Gastroesophageal sphincter (tissue), 4 donors: ENCODE results near the gene NT5C2. TPM values are rescaled to one million over a fixed set of nuclear protein-coding genes. Genes with fewer than 3 reads are reported as not detected.
"Not testable (repeated sequence)": the region's sequence is repeated elsewhere in the genome, so short reads cannot be mapped to it uniquely, and the experiment has no call there.

Experiments used
- ATAC-seq: fragments of 150-250 bp; one replicate; pipeline ENCODE4 v1.9.1; 2016; ENCODE audit warnings: mild to moderate bottlenecking, moderate library complexity
- H3K27ac ChIP-seq, 4 donors: fragments of 200-600 bp; sonication (generic) in 3 of 4; 1 replicate in 3 of 4; 2 replicates in 1 of 4; pipeline ENCODE4 v1.5.1; 2016 to 2019
- H3K27me3 ChIP-seq: fragments of 200-600 bp; sonication (generic); one replicate; pipeline ENCODE4 v1.5.1; 2019
- H3K36me3 ChIP-seq, 2 donors: fragments of 200-600 bp; sonication (generic); one replicate each; pipeline ENCODE4 v1.5.1; 2019; ENCODE audit warnings: control low read depth in 1 of 2
- H3K4me1 ChIP-seq, 3 donors: fragments of 200-600 bp; sonication (generic); 1 replicate in 2 of 3; 2 replicates in 1 of 3; pipeline ENCODE4 v1.5.1; 2016 to 2019; ENCODE audit warnings: control low read depth in 2 of 3
- H3K4me3 ChIP-seq, 2 donors: fragments of 200-600 bp; sonication (generic); one replicate each; pipeline ENCODE4 v1.5.1; 2019; ENCODE audit warnings: mild to moderate bottlenecking in 1 of 2, moderate library complexity in 1 of 2
- H3K9me3 ChIP-seq, 3 donors: fragments of 200-600 bp; sonication (generic); one replicate each; pipeline ENCODE4 v1.5.1; 2017 to 2019; ENCODE audit warnings: control low read depth in 2 of 3
- EP300 ChIP-seq: sonication (generic); formaldehyde crosslinking; IDR thresholded peaks from one replicate; pipeline ENCODE4 v1.6.1; 2017; ENCODE audit warnings: antibody characterized with exemption, mild to moderate bottlenecking
- POLR2A ChIP-seq, 2 donors: fragments of 450-650 bp; IDR thresholded peaks; one replicate each; pipeline ENCODE4 v1.6.1; 2017; ENCODE audit warnings: antibody characterized with exemption in 2 of 2, mild to moderate bottlenecking in 2 of 2, moderate library complexity in 1 of 2
- POLR2AphosphoS5 ChIP-seq: sonication (generic); formaldehyde crosslinking; IDR thresholded peaks from one replicate; pipeline ENCODE4 v1.6.1; 2017; ENCODE audit warnings: antibody characterized with exemption
- WGBS, 2 donors: methylation state at CpG; one replicate each; pipeline ENCODE4 v1.1.5; 2018; ENCODE audit warnings: low coverage in 1 of 2; 5-methylcytosine and 5-hydroxymethylcytosine counted together
- total RNA-seq, 4 donors: library from RNA; depleted of rRNA; stranded (reverse); fragments of >200 nt; gene quantifications; one replicate each; pipeline ENCODE4 v1.1.0, GENCODE V29; 2016
- TF ChIP-seq, protein P1 (sequence below), 4 experiments: fragments of 200-600 bp in 2 of 4; fragments of 450-650 bp in 2 of 4; sonication (generic) in 1 of 4; IDR thresholded peaks; one replicate each; pipeline ENCODE4 v1.5.1; 2017 to 2019; ENCODE audit warnings: antibody characterized with exemption in 4 of 4, mild to moderate bottlenecking in 2 of 4, moderate library complexity in 2 of 4

NT5C2 gene
- total RNA-seq, 4 donors from 2014 or later, result 63.4 to 71.9 (median 71.1) TPM

DNA sequence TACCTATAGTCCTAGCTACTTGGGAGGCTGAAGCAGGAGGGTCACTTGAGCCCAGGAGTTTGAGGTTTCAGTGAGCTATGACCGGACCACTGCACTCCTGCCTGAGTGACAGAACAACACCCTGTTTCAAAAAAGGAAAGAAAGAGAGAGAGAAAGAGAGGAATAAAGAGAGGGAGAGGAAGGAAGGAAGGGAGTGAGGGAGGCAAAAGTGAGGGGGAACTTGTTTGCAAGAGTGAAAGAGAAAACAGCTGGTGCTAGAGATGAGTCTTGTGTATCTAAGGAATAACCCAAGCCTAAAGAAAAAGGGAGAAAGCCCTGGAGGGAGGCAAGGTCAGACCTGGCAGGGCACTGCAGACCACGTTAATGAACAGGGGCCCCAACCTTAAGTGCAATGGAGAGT lies 4.8 kb upstream of the NT5C2 start:
- 55 to 71% methylated on average over 2 of the region's 2 CpGs for WGBS, 2 donors
- no peaks in the 10 kb centered on the region for H3K9me3 ChIP-seq
- TF ChIP-seq POLR2A (IDR thresholded peaks at IDR 0.05) (no peak), POLR2AphosphoS5 (no peak)
- peak overlapping the region in 2 of 4 donors; percentile 20 to 42 for H3K27ac ChIP-seq
- no peak overlapping the region for H3K4me3 ChIP-seq
- no peak for ATAC-seq
- H3K4me1 ChIP-seq, result peaks cover 0 to 29% (median 8%) of the 10 kb centered on the region in 3 donors
- H3K36me3 ChIP-seq, result no peaks in the 10 kb centered on the region
- H3K27me3 ChIP-seq, result no peaks in the 10 kb centered on the region

DNA sequence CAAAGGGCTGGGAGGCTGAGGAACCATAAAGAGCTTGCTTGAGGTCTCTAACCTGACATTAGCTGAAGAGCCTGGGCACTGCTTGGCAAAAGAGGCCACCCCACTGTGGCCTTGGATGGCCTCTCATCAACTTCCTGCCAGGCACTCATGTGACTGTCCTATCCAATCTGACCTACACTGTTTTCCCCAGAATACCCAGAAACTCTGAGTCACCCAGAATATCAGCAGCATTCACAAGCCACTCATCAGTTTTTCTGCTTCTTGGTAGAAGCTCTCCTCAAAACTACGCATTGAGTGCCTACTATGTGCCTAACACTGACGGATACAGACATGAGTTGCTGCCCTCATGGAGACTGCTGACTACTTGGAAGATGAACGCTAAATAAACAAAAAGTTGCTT lies 4.1 kb upstream of the NT5C2 start:
- 63% methylated on average over 3 of the region's 3 CpGs; no CpG with 5 or more reads in 1 of the 2 donors for WGBS, 2 donors
- Histone ChIP-seq H3K36me3 (no peaks in the 10 kb centered on the region), H3K27me3 (no peaks in the 10 kb centered on the region), H3K4me3 (no peak overlapping the region), H3K4me1 (peaks cover 0 to 29% (median 8%) of the 10 kb centered on the region in 3 donors), H3K27ac (peak overlapping the region in 3 of 4 donors; percentile 20 to 42 (median 35)), H3K9me3 (no peaks in the 10 kb centered on the region)
- TF ChIP-seq POLR2A (IDR thresholded peaks at IDR 0.05) (no peak), POLR2AphosphoS5 (peak; percentile 58)
- ATAC-seq, result peak; percentile 17

DNA sequence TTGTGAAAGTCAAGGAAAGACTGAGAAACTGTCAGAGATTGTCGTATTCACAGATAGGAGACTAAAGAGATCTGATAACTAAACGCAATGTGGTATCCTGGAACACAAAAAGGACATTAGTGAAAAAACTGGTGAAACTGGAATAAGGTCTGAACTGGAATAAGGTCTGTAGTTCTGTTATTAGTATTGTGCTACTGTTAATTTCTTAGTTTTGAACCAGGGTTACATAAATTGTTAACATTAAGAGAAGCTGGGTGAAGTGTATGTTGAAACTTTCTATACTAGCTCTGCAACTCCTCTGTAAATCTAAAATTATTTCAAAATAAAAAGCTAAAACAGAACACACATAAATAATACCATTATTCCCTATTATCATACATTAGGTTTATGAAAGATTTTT lies 3.4 kb upstream of the NT5C2 start:
- H3K4me3 ChIP-seq, result no peak overlapping the region
- H3K4me1 ChIP-seq, result peaks cover 0 to 34% (median 8%) of the 10 kb centered on the region in 3 donors
- WGBS, 2 donors, result 85 to 90% methylated on average over 2 of the region's 2 CpGs
- no peaks in the 10 kb centered on the region for H3K27me3 ChIP-seq
- peak overlapping the region in 1 of 4 donors; percentile 42 for H3K27ac ChIP-seq
- no peak for ATAC-seq
- H3K36me3 ChIP-seq, result no peaks in the 10 kb centered on the region
- H3K9me3 ChIP-seq, result no peaks in the 10 kb centered on the region
- TF ChIP-seq EP300, result no peak

DNA sequence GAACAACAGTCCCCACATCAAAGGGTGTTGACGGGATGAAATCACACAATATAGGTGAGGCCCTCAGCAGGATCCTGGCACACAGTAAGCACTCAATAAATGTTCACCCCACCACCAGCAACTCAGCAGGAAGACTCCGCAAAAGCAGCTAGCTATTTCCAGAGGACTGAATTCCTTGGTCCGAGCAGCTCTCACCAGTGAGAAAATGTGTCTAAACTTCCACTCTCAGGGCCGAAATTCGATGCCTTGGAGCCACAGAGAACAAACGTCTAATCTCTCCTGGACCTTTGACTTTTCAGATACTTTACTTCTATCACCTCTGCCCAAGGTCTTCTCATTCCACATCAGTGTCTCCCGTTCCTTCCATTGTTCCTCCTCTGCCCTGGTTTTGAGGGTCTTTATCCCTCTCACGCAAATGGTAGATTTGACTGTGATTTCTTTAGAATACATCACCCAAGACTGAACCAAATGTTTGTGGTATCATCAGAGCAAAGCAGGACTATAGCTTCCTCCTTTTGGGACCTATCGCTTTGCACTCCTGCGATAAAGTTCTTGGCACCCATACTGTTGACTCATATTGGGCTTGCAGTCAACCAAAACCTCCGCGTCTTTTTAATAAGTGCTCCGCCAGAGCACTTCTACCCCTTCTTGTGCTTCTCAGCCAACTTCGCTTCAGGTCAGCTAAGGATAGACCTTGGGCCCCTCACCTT lies 903 bp upstream of the NT5C2 start:
- no peaks in the 10 kb centered on the region for H3K36me3 ChIP-seq
- TF ChIP-seq POLR2AphosphoS5 (no peak), POLR2A (IDR thresholded peaks at IDR 0.05) (no peak), EP300 (no peak)
- TF ChIP-seq, protein P1, sequence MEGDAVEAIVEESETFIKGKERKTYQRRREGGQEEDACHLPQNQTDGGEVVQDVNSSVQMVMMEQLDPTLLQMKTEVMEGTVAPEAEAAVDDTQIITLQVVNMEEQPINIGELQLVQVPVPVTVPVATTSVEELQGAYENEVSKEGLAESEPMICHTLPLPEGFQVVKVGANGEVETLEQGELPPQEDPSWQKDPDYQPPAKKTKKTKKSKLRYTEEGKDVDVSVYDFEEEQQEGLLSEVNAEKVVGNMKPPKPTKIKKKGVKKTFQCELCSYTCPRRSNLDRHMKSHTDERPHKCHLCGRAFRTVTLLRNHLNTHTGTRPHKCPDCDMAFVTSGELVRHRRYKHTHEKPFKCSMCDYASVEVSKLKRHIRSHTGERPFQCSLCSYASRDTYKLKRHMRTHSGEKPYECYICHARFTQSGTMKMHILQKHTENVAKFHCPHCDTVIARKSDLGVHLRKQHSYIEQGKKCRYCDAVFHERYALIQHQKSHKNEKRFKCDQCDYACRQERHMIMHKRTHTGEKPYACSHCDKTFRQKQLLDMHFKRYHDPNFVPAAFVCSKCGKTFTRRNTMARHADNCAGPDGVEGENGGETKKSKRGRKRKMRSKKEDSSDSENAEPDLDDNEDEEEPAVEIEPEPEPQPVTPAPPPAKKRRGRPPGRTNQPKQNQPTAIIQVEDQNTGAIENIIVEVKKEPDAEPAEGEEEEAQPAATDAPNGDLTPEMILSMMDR (IDR thresholded peaks at IDR 0.05), result no peak
- H3K27me3 ChIP-seq, result no peaks in the 10 kb centered on the region
- ATAC-seq, result no peak
- H3K9me3 ChIP-seq, result no peaks in the 10 kb centered on the region
- WGBS, 2 donors, result 59 to 66% methylated on average over 12 to 13 of the region's 14 CpGs
- H3K4me1 ChIP-seq, result peaks cover 0 to 60% (median 16%) of the 10 kb centered on the region in 3 donors
- peak overlapping the region in 3 of 4 donors; percentile 9 to 98 (median 98) for H3K27ac ChIP-seq
- no peak overlapping the region for H3K4me3 ChIP-seq

DNA sequence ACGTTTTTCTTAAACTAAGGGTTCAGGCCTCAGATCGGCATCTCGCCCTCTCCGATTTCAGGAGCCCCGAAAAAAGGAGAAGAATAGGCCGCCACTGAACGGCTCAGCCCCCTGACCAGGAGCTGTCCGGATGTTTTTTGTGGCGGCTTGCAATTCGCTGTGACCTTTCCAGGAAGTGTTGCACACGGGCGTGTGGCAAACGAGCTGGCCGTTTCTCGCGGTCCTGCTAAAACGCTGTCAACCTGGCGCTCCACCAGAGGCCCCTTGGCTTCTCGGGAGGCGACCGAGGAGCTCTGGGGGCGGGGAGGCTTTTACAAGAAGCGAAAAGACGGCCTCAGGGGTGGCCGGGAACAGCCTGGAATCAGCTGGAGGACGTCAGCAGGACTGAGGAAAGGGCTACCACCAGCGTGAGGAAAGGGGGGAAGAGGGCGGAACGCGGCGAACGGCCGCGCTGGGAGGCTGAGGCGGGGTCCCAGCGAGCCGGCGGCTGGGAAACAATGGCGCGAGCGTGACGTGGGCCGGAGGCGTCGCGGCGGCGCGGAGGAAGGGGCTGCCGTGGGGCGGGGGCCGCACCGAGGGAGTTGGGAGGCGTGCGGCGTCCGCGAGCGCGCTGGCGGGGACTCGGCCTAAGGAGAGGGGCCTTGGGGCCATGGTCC lies 493 bp downstream of the NT5C2 start:
- peak overlapping the region; percentile 97 to 100 for H3K4me3 ChIP-seq
- WGBS, 2 donors, result 0% methylated on average over 3 of the region's 62 CpGs; no CpG with 5 or more reads in 1 of the 2 donors
- TF ChIP-seq POLR2AphosphoS5 (peak; percentile 83), POLR2A (IDR thresholded peaks at IDR 0.05) (peak in 1 of 2 donors; percentile 40), EP300 (no peak)
- TF ChIP-seq, protein P1 (IDR thresholded peaks at IDR 0.05), result peak in 1 of 4 experiments; percentile 18
- H3K36me3 ChIP-seq, result no peaks in the 10 kb centered on the region
- H3K9me3 ChIP-seq, result no peaks in the 10 kb centered on the region
- no peaks in the 10 kb centered on the region for H3K27me3 ChIP-seq
- H3K4me1 ChIP-seq, result peaks cover 0 to 71% (median 16%) of the 10 kb centered on the region in 3 donors
- ATAC-seq, result peak; percentile 61
- peak overlapping the region; percentile 94 to 98 (median 98) for H3K27ac ChIP-seq

DNA sequence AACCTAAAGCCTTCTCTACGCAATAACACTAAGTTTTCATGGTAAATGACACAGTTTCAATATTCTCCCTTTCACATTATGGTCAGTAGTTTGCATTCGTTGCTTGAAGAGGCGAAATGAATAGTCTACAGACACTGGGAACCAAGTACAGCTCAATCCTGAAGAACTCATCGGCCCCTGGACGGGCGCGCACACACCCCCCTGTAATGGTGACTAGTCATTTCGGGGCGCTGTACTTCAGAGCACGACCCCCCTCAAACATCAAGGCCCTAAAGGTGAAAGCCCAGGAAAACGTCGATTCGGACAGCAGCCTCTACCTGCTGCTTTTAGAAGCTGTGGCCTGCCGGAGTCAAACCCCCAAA lies 1.0 kb downstream of the NT5C2 start:
- no peak for ATAC-seq
- Histone ChIP-seq H3K27me3 (no peaks in the 10 kb centered on the region), H3K27ac (peak overlapping the region; percentile 94 to 98 (median 98)), H3K4me1 (peaks cover 0 to 71% (median 16%) of the 10 kb centered on the region in 3 donors), H3K4me3 (peak overlapping the region; percentile 97 to 100), H3K36me3 (no peaks in the 10 kb centered on the region), H3K9me3 (no peaks in the 10 kb centered on the region)
- WGBS, 2 donors, result 0 to 2% methylated on average over 3 to 12 of the region's 14 CpGs
- TF ChIP-seq EP300 (no peak), POLR2AphosphoS5 (no peak), POLR2A (IDR thresholded peaks at IDR 0.05) (no peak)
- TF ChIP-seq, protein P1 (IDR thresholded peaks at IDR 0.05), result no peak

DNA sequence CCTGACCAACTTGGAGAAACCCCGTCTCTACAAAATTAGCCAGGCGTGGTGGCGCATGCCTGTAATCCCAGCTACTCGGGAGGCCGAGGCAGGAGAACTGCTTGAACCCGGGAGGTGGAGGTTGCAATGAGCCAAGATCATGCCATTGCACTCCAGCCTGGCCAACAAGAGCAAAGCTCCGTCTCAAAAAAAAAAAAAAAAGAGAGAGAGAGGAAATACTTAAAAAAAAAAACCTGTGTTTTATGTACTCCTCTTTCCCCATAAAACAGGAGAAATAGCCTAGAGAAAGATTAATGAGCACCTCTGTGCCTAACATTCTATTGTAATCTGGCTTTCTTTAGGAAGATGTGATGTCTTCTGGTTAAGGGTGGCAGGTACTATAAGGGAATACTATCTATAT lies 1.9 kb downstream of the NT5C2 start:
- Histone ChIP-seq H3K27ac (peak overlapping the region in 3 of 4 donors; percentile 94 to 98 (median 98)), H3K4me3 (peak overlapping the region; percentile 97 to 100)
- 70% methylated on average over 7 of the region's 7 CpGs; no CpG with 5 or more reads in 1 of the 2 donors for WGBS, 2 donors

More for the DNA sequence above, 1.9 kb downstream of the NT5C2 start:
- not testable (repeated sequence) for H3K9me3 ChIP-seq, H3K27me3 ChIP-seq, H3K36me3 ChIP-seq, ATAC-seq
- peaks cover 0 to 71% (median 18%) of the 10 kb centered on the region in 3 donors for H3K4me1 ChIP-seq
